Ishikawa (cell line): ENCODE data around the gene C15orf39.
"Not testable (repeated sequence)": the region's sequence is repeated elsewhere in the genome, so short reads cannot be mapped to it uniquely, and the experiment has no call there.

ENCODE experiments used
- CEBPB ChIP-seq: IDR thresholded peaks from 2 replicates; pipeline ENCODE4 v1.6.1; 2012
- CREB1 ChIP-seq: IDR thresholded peaks from 2 replicates; pipeline ENCODE4 v1.6.1; 2012; ENCODE audit warnings: low read depth
- EP300 ChIP-seq: IDR thresholded peaks from 2 replicates; pipeline ENCODE4 v1.6.1; 2012; ENCODE audit warnings: borderline replicate concordance
- MAX ChIP-seq: IDR thresholded peaks from 2 replicates; pipeline ENCODE4 v1.6.1; 2012
- NFIC ChIP-seq: IDR thresholded peaks from 2 replicates; pipeline ENCODE4 v1.6.1; 2012
- RAD21 ChIP-seq: IDR thresholded peaks from 2 replicates; pipeline ENCODE4 v1.6.1; 2012; ENCODE audit warnings: low read depth
- TAF1 ChIP-seq: IDR thresholded peaks from 2 replicates; pipeline ENCODE4 v1.6.1; 2012; ENCODE audit warnings: low read depth, mild to moderate bottlenecking
- TEAD4 ChIP-seq: IDR thresholded peaks from 2 replicates; pipeline ENCODE4 v1.6.1; 2012
- YY1 ChIP-seq: IDR thresholded peaks from 2 replicates; pipeline ENCODE4 v1.6.1; 2012; ENCODE audit warnings: low read depth
- TF ChIP-seq, protein P1 (sequence below): IDR thresholded peaks from 2 replicates; pipeline ENCODE4 v1.6.1; 2012; ENCODE audit warnings: low read depth, mild to moderate bottlenecking
- TF ChIP-seq, protein P2 (sequence below): IDR thresholded peaks from 2 replicates; pipeline ENCODE4 v1.6.1; 2012

DNA sequence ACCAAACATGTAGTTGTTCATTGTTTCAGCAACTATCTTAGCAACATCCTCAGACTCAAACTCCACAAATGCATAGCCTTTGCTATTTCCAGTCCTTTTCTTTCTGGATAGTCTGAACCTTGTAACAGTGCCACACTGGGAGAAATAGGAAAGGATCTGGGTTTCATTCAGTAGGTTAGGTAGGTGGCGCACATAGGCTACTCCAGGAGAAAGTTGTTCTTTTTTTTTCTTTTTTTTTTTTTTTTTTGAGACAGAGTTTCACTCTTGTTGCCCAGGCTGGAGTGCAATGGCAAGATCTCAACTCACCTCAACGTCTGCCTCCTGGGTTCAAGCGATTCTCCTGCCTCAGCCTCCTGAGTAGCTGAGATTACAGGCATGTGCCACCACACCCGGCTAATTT lies 50.6 kb downstream of the C15orf39 start:
- TF ChIP-seq, protein P1, sequence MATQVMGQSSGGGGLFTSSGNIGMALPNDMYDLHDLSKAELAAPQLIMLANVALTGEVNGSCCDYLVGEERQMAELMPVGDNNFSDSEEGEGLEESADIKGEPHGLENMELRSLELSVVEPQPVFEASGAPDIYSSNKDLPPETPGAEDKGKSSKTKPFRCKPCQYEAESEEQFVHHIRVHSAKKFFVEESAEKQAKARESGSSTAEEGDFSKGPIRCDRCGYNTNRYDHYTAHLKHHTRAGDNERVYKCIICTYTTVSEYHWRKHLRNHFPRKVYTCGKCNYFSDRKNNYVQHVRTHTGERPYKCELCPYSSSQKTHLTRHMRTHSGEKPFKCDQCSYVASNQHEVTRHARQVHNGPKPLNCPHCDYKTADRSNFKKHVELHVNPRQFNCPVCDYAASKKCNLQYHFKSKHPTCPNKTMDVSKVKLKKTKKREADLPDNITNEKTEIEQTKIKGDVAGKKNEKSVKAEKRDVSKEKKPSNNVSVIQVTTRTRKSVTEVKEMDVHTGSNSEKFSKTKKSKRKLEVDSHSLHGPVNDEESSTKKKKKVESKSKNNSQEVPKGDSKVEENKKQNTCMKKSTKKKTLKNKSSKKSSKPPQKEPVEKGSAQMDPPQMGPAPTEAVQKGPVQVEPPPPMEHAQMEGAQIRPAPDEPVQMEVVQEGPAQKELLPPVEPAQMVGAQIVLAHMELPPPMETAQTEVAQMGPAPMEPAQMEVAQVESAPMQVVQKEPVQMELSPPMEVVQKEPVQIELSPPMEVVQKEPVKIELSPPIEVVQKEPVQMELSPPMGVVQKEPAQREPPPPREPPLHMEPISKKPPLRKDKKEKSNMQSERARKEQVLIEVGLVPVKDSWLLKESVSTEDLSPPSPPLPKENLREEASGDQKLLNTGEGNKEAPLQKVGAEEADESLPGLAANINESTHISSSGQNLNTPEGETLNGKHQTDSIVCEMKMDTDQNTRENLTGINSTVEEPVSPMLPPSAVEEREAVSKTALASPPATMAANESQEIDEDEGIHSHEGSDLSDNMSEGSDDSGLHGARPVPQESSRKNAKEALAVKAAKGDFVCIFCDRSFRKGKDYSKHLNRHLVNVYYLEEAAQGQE, result not testable (repeated sequence)
- not testable (repeated sequence) for TF ChIP-seq TAF1, CREB1, EP300, MAX, CEBPB, YY1, NFIC, TEAD4
- TF ChIP-seq, protein P2, sequence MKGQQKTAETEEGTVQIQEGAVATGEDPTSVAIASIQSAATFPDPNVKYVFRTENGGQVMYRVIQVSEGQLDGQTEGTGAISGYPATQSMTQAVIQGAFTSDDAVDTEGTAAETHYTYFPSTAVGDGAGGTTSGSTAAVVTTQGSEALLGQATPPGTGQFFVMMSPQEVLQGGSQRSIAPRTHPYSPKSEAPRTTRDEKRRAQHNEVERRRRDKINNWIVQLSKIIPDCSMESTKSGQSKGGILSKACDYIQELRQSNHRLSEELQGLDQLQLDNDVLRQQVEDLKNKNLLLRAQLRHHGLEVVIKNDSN, result not testable (repeated sequence)
- peak; percentile 46; the same call in 1 of the 2 replicates for TF ChIP-seq RAD21
